ENCODE measurements around the gene APRT. TPM values are rescaled to one million over a fixed set of nuclear protein-coding genes. Genes with fewer than 3 reads are reported as not detected.

The APRT gene
- 346 and 350 TPM in 2 replicates for total RNA-seq (2014; rRNA removed)
- percentile 85 among the genes with signal in this experiment for Bru-seq, nascent RNA
- percentile 81 among the genes with signal in this experiment for BruChase-seq, experiment 1, labeled RNA remaining after a 6-hour chase
- BruChase-seq, experiment 2, labeled RNA remaining after a 2-hour chase, result percentile 77 among the genes with signal in this experiment
- long read RNA-seq, transcript APRT-202 (5 exons, 664 nt), result minor isoform, 22 of 250 reads
- long read RNA-seq, transcript APRT-210 (2 exons, 490 nt), result minor isoform, 24 of 250 reads
- long read RNA-seq, transcript APRT-205 (2 exons, 584 nt), result minor isoform, 7 of 250 reads
- long read RNA-seq, transcript APRT-201 (5 exons, 947 nt), result major isoform, 153 of 250 reads
- long read RNA-seq, partial matches to known transcripts, result 17 of 250 reads
- long read RNA-seq, other reads (novel, unspliced or antisense), result 23 of 250 reads

DNA sequence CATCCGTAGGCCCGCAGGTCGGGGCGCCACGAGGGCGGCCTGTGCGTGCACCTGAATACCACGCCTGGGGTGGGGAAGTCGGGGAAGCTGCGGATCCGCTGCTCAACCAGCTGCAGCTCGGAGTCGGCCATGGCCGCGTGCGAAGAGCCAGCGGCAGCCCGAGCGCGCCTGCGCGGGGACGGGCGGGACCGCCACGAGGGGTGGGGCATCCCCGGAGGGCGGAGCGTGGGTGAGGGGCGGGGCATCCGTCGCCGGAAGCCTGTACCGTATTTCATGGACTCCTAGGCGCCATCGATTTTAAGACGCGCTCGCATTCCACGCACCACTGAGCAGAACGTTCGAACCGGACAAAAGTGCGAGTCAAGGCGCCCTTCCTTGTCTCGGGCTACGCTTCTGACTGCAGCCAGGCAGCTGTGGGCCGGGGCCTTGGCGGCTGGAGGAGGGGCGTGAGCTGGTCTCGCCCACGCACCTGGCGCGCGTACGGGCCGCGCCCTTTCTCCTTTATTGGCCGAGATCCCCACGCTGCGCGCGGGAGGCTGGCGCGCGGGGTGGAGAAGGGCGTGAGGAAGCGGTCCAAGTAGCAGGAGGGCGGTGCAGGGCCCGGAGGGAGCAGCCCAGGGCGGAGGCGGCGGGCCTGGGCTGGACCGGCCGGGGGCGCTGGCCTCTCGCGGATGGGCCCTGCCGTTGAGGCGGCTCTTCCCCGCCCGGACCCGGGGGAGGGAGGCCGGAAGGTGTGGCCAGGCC, at the start of gene APRT:
Gene APRT (minus strand): TSS at position 160 of the 744 bp plus-strand sequence. CDS start 29 bp downstream, at position 131.
- peak; percentile 88 for DNase-seq
- ChIA-PET CTCF (interaction anchor here (1.0 to 1.8 kb wide), 3 partner anchors 27 to 46 kb away, joined by 3 to 5 read pairs (median 3); partner anchors contain the start of genes GALNS and TRAPPC2L), POLR2A (ENCODE audit: unreplicated experiment) (interaction anchor here (0.6 kb wide), 2 partner anchors 11 to 19 kb away, joined by 3 to 4 read pairs; no protein-coding TSS in a partner anchor)

DNA sequence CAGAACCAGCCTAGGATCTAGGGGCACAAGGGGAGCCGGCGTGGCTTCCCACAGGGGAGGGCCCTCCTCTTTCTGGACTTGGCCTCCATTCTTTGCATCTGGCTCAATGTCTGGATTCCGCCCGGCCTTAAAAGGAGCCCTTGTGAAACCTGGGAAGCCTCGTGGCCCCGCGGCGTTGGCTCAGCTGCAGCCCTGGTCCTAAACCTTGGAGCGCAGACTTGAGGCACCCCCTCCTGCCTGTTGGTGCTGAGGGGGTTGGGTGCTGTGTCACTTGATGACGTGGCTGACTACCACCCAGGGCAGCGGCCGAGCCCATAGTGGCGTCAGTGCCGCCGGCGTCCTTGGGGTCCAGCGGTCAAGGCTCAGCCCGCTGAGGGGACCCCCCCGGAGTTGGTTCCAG, 49.6 kb upstream of the APRT start:
- TF ChIP-seq, protein P1, sequence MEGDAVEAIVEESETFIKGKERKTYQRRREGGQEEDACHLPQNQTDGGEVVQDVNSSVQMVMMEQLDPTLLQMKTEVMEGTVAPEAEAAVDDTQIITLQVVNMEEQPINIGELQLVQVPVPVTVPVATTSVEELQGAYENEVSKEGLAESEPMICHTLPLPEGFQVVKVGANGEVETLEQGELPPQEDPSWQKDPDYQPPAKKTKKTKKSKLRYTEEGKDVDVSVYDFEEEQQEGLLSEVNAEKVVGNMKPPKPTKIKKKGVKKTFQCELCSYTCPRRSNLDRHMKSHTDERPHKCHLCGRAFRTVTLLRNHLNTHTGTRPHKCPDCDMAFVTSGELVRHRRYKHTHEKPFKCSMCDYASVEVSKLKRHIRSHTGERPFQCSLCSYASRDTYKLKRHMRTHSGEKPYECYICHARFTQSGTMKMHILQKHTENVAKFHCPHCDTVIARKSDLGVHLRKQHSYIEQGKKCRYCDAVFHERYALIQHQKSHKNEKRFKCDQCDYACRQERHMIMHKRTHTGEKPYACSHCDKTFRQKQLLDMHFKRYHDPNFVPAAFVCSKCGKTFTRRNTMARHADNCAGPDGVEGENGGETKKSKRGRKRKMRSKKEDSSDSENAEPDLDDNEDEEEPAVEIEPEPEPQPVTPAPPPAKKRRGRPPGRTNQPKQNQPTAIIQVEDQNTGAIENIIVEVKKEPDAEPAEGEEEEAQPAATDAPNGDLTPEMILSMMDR (conservative IDR thresholded peaks at IDR 0.05; ENCODE audit: low read depth, low read length), result no peak
- no peak for TF ChIP-seq EZH2 (IDR thresholded peaks at IDR 0.05; ENCODE audit: low read length, unreplicated experiment)
- TF ChIP-seq EZH2phosphoT487 (IDR thresholded peaks at IDR 0.05; ENCODE audit: borderline replicate concordance, low read length), result no peak
- no TSS peak for BruUV-seq (replicated peaks)
- ATAC-seq, result no peak

More for the DNA sequence above, at the start of gene APRT:
- Histone ChIP-seq H3F3A (ENCODE audit: low read length, unreplicated experiment) (no peaks in the 10 kb centered on the region), H3K4me1 (ENCODE audit: insufficient read depth, low read length) (peaks cover 10% of the 10 kb centered on the region), H4K20me1 (ENCODE audit: low read length) (no peaks in the 10 kb centered on the region), H3K9ac (ENCODE audit: low read length) (peak within 1 kb of the TSS; percentile 95), H3K79me2 (ENCODE audit: low read length) (peaks cover 24% of the 10 kb centered on the region), H3K27me3 (ENCODE audit: low read length) (no peaks in the 10 kb centered on the region), H3K27ac (ENCODE audit: low read length) (peak within 1 kb of the TSS; percentile 73), H3K9me2 (replicated peaks; ENCODE audit: low read length) (no peaks in the 10 kb centered on the region), H3K4me3 (ENCODE audit: low read length) (peak within 1 kb of the TSS; percentile 76), H2AFZ (ENCODE audit: low read length) (peak within 1 kb of the TSS; percentile 78), H3K36me3 (ENCODE audit: low read depth, low read length) (0 out of 2 replicates have a peak, but pooled peaks cover 6% of the 10 kb centered on the region), H3K4me2 (ENCODE audit: low read length) (peak within 1 kb of the TSS; percentile 93), H3K9me3 (ENCODE audit: low read length) (no peaks in the 10 kb centered on the region)
- intact Hi-C loops (cut with micrococcal nuclease), result loop anchor here (10.0 kb wide), 1 partner anchor 353 kb away; no protein-coding TSS in a partner anchor
- TF ChIP-seq EZH2 (IDR thresholded peaks at IDR 0.05; ENCODE audit: low read length, unreplicated experiment) (no peak), EZH2phosphoT487 (IDR thresholded peaks at IDR 0.05; ENCODE audit: borderline replicate concordance, low read length) (no peak)
- TF ChIP-seq, protein P1 (conservative IDR thresholded peaks at IDR 0.05; ENCODE audit: low read depth, low read length), result no peak; the same call in 1 of the 2 replicates
- BruUV-seq (replicated peaks), result no TSS peak
- ATAC-seq, result peak; percentile 64

More for the DNA sequence above, 49.6 kb upstream of the APRT start:
- Histone ChIP-seq H3K4me1 (ENCODE audit: insufficient read depth, low read length) (0 out of 2 replicates have a peak, but pooled peaks cover 6% of the 10 kb centered on the region), H3K27me3 (ENCODE audit: low read length) (no peaks in the 10 kb centered on the region), H3K4me3 (ENCODE audit: low read length) (no peak overlapping the region), H3K9me2 (replicated peaks; ENCODE audit: low read length) (no peaks in the 10 kb centered on the region), H3K9ac (ENCODE audit: low read length) (no peak overlapping the region), H2AFZ (ENCODE audit: low read length) (no peak overlapping the region), H3K27ac (ENCODE audit: low read length) (no peak overlapping the region), H3K9me3 (ENCODE audit: low read length) (no peaks in the 10 kb centered on the region), H3K79me2 (ENCODE audit: low read length) (peaks cover 18% of the 10 kb centered on the region), H4K20me1 (ENCODE audit: low read length) (no peaks in the 10 kb centered on the region), H3F3A (ENCODE audit: low read length, unreplicated experiment) (no peaks in the 10 kb centered on the region), H3K36me3 (ENCODE audit: low read depth, low read length) (no peaks in the 10 kb centered on the region), H3K4me2 (ENCODE audit: low read length) (no peak overlapping the region)
- ChIA-PET POLR2A (ENCODE audit: unreplicated experiment) (no interaction called here), CTCF (no interaction called here)
- no peak for DNase-seq
- intact Hi-C loops (cut with micrococcal nuclease), result no loop called here
